Fibroblast of villous mesenchyme (primary cell): ENCODE results near the gene DHRS7B. TPM values are rescaled to one million over a fixed set of nuclear protein-coding genes. Genes with fewer than 3 reads are reported as not detected.
A peak's percentile ranks its signal among the peaks of the same experiment; 100 is the strongest.

Experiments
- DNase-seq: peaks from one replicate; pipeline ENCODE4 v3.0.0-alpha.2; 2010; ENCODE audit warnings: low read depth
- H3K4me3 ChIP-seq: 2 replicates; pipeline ENCODE4 v1.5.1; 2011; ENCODE audit warnings: low read depth, mild to moderate bottlenecking, low read length
- CTCF ChIP-seq: IDR thresholded peaks from 2 replicates; pipeline ENCODE4 v1.5.1; 2012; ENCODE audit warnings: low read depth, mild to moderate bottlenecking, low read length; ENCODE audit not compliant: insufficient read depth
- total RNA-seq: library from RNA; depleted of rRNA; stranded (reverse); fragments of >200 nt; gene quantifications from 2 replicates; pipeline ENCODE4 v1.2.3, GENCODE V29; 2012

DHRS7B gene
- total RNA-seq, 1 donor = 15.1 TPM

DNA sequence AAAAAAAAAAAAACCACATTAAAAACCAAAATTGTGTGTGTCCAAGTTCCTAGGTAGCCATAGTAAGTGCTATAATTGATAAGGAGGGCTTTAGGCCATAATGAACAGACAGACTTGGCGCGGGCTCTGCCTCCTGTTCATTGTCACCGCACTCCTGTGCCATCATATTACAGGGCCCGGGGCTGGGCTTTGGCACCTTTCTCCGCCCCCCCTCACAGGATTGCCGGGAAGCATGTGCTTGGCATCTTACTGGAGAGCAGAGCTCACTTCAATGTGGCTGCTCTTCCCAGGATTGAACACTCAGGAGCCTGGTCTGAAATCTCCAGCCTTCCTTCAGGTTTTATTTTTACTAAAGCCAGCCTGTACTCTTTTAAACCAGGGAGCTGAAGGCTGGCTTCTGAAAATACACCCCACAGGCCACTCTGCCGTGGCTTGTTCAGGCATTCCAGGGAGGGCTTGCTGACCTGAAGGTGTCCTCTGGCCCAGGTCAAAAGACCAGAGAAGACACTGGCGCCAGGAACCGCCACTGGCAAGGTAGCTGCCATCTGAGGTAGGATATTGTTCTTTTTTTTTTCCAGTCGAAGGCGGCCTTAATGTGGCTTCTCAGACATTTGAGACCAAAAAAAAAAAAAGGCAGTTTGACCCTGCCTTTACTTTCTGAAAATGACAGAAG, 39.3 kb downstream of the DHRS7B start:
- no peak overlapping the region for H3K4me3 ChIP-seq
- no peak for TF ChIP-seq CTCF
- DNase-seq = no peak

GRCh38 chr17:21166595-21167210, 39.9 kb downstream of the DHRS7B start:
- DNase-seq = peak; percentile 59
- H3K4me3 ChIP-seq = no peak overlapping the region
- TF ChIP-seq CTCF = no peak

DNA sequence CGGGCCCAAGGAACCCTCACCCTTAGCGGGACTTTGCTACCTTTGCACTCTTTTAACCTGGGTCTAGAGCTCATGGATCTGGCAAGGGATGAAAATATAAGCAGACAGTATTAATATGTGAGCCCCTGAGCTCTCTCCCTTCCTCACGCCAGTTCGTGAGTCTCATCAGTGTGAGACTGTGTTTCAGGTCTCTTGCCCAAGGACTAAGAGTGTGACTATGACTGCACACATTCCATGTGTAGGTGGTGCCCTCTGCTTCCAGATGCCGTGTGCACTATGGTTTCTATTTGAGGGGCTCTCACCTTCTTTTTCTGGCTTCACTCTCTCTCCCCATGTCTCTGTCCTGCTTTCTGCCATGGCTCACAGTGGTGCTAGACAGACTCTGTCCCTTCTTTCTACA, 40.5 kb downstream of the DHRS7B start:
- no peak for TF ChIP-seq CTCF
- H3K4me3 ChIP-seq = no peak overlapping the region
- DNase-seq = peak; percentile 15

DNA sequence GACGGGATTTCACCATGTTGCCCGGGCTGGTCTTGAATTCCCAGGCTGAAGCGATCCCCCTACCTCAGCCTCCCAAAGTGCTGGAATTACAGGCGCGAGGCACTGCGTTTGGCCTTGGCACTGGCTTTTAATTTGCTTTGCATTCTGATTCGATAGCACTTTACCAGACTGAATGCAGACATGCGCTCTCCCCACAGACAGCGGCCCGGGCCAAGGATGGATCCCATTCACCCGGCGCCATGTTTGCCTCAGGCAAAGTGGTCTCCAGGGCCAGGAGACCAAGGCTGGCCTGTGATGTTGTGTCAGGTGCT, 41.7 kb downstream of the DHRS7B start:
- no peak overlapping the region for H3K4me3 ChIP-seq
- TF ChIP-seq CTCF = no peak
- no peak for DNase-seq

- no peak overlapping the region for H3K4me3 ChIP-seq
- no peak for TF ChIP-seq CTCF
- no peak for DNase-seq
These were observed 42.7 kb downstream of the DHRS7B start for GRCh38 chr17:21169496-21169895.

GRCh38 chr17:21170809-21171208, 44.0 kb downstream of the DHRS7B start:
- DNase-seq = no peak
- no peak for TF ChIP-seq CTCF
- no peak overlapping the region for H3K4me3 ChIP-seq
